Vagina (tissue), 2 donors: ENCODE results near the gene KANK3. TPM values are rescaled to one million over a fixed set of nuclear protein-coding genes. Genes with fewer than 3 reads are reported as not detected.
"Not testable (repeated sequence)": the region's sequence is repeated elsewhere in the genome, so short reads cannot be mapped to it uniquely, and the experiment has no call there.

Experiments
- DNase-seq, 2 donors: peaks; one replicate each; pipeline ENCODE4 v3.0.0-alpha.2; 2017; ENCODE audit errors: extremely low spot score in 2 of 2
- H3K27ac ChIP-seq: fragments of 200-600 bp; sonication (generic); one replicate; pipeline ENCODE4 v1.5.1; 2019
- H3K27me3 ChIP-seq: fragments of 200-600 bp; sonication (generic); one replicate; pipeline ENCODE4 v1.5.1; 2019
- H3K36me3 ChIP-seq, 2 donors: fragments of 200-600 bp; sonication (generic); one replicate each; pipeline ENCODE4 v1.5.1; 2017 to 2019
- H3K4me1 ChIP-seq: fragments of 200-600 bp; sonication (generic); one replicate; pipeline ENCODE4 v1.5.1; 2019
- H3K4me3 ChIP-seq, 2 donors: fragments of 200-600 bp; sonication (generic); 1 replicate in 1 of 2; 2 replicates in 1 of 2; pipeline ENCODE4 v1.5.1; 2016 to 2019
- H3K9me3 ChIP-seq: fragments of 200-600 bp; sonication (generic); one replicate; pipeline ENCODE4 v1.5.1; 2019
- CTCF ChIP-seq, 3 experiments: fragments of 450-650 bp in 2 of 3; fragments of 200-600 bp in 1 of 3; sonication (generic) in 1 of 3; IDR thresholded peaks; one replicate each; pipeline ENCODE4 v1.5.1; 2017 to 2019; ENCODE audit warnings: antibody characterized with exemption in 3 of 3, mild to moderate bottlenecking in 2 of 3, moderate library complexity in 2 of 3
- POLR2A ChIP-seq, 2 donors: fragments of 450-650 bp; IDR thresholded peaks; one replicate each; pipeline ENCODE4 v1.6.1; 2017; ENCODE audit warnings: antibody characterized with exemption in 2 of 2, mild to moderate bottlenecking in 2 of 2, moderate library complexity in 2 of 2
- POLR2AphosphoS5 ChIP-seq, 2 donors: sonication (generic); formaldehyde crosslinking; IDR thresholded peaks; one replicate each; pipeline ENCODE4 v1.9.0; 2017; ENCODE audit warnings: antibody characterized with exemption in 2 of 2, mild to moderate bottlenecking in 2 of 2, low read depth in 1 of 2; ENCODE audit not compliant: insufficient read depth in 1 of 2
- intact Hi-C: fragments of 100-400 bp; cut with DNase I; formaldehyde crosslinking; loops from one replicate; pipeline ENCODE4 v1.15.1; 2023
- total RNA-seq: library from RNA; depleted of rRNA; stranded (reverse); fragments of >200 nt; gene quantifications from one replicate; pipeline ENCODE4 v1.2.3, GENCODE V29; 2016

The KANK3 gene
- total RNA-seq, 1 donor from 2014 or later = 20.9 TPM

- intact Hi-C loops, H3K27me3 ChIP-seq, H3K4me1 ChIP-seq, H3K36me3 ChIP-seq, H3K9me3 ChIP-seq, DNase-seq, H3K27ac ChIP-seq, H3K4me3 ChIP-seq: not testable (repeated sequence)
Observed at GRCh38 chr19:8379156-8379891, 36.3 kb upstream of the KANK3 start.

- Histone ChIP-seq H3K27ac (no peak overlapping the region), H3K27me3 (no peaks in the 10 kb centered on the region), H3K4me1 (no peaks in the 10 kb centered on the region), H3K36me3 (peaks cover 0 to 14% of the 10 kb centered on the region in 2 donors), H3K4me3 (no peak overlapping the region), H3K9me3 (no peaks in the 10 kb centered on the region)
- DNase-seq = no peak
- TF ChIP-seq CTCF (IDR thresholded peaks at IDR 0.05) (no peak), POLR2A (IDR thresholded peaks at IDR 0.05) (no peak), POLR2AphosphoS5 (IDR thresholded peaks at IDR 0.05; ENCODE audit: insufficient read depth in 1 of 2, low read depth in 1 of 2) (no peak)
- intact Hi-C loops = no loop called here
Observed at GRCh38 chr19:8377598-8377997, 34.5 kb upstream of the KANK3 start.

- H3K27me3 ChIP-seq, H3K27ac ChIP-seq, H3K4me3 ChIP-seq, intact Hi-C loops, H3K9me3 ChIP-seq, DNase-seq, H3K4me1 ChIP-seq: not testable (repeated sequence)
- H3K36me3 ChIP-seq = peaks cover 0 to 14% of the 10 kb centered on the region in 2 donors
Observed at GRCh38 chr19:8376373-8376974, 33.4 kb upstream of the KANK3 start.

- H3K9me3 ChIP-seq, H3K4me3 ChIP-seq, DNase-seq, intact Hi-C loops, H3K4me1 ChIP-seq, H3K27ac ChIP-seq, H3K27me3 ChIP-seq: not testable (repeated sequence)
- peaks cover 0 to 14% of the 10 kb centered on the region in 2 donors for H3K36me3 ChIP-seq
Observed at GRCh38 chr19:8375766-8376165, 32.7 kb upstream of the KANK3 start.

- DNase-seq = no peak
- Histone ChIP-seq H3K9me3 (no peaks in the 10 kb centered on the region), H3K27me3 (no peaks in the 10 kb centered on the region), H3K4me1 (no peaks in the 10 kb centered on the region), H3K4me3 (no peak overlapping the region), H3K27ac (no peak overlapping the region), H3K36me3 (peaks cover 0 to 14% of the 10 kb centered on the region in 2 donors)
- TF ChIP-seq CTCF (IDR thresholded peaks at IDR 0.05) (no peak), POLR2AphosphoS5 (IDR thresholded peaks at IDR 0.05; ENCODE audit: insufficient read depth in 1 of 2, low read depth in 1 of 2) (no peak), POLR2A (IDR thresholded peaks at IDR 0.05) (no peak)
- intact Hi-C loops = no loop called here
Observed at GRCh38 chr19:8373867-8374813, 31.1 kb upstream of the KANK3 start.

- intact Hi-C loops = no loop called here
- TF ChIP-seq POLR2A (IDR thresholded peaks at IDR 0.05) = no peak
- TF ChIP-seq CTCF (IDR thresholded peaks at IDR 0.05) = no peak
- no peak for TF ChIP-seq POLR2AphosphoS5 (IDR thresholded peaks at IDR 0.05; ENCODE audit: insufficient read depth in 1 of 2, low read depth in 1 of 2)
- Histone ChIP-seq H3K4me3 (no peak overlapping the region), H3K4me1 (peaks cover 27% of the 10 kb centered on the region), H3K27me3 (no peaks in the 10 kb centered on the region), H3K36me3 (peaks cover 0 to 14% of the 10 kb centered on the region in 2 donors), H3K27ac (no peak overlapping the region), H3K9me3 (no peaks in the 10 kb centered on the region)
- DNase-seq = no peak
Observed at GRCh38 chr19:8371011-8371804, 28.1 kb upstream of the KANK3 start.
